Activated CD4-positive, alpha-beta T cell treated with anti-CD3 and anti-CD28 coated beads for 1 hour (primary cell): Measurements from ENCODE around the gene HOMER1.
"Not testable (repeated sequence)": the region's sequence is repeated elsewhere in the genome, so short reads cannot be mapped to it uniquely, and the experiment has no call there.

ENCODE experiments used
- DNase-seq: peaks from one replicate; pipeline ENCODE4 v3.0.0-alpha.2; 2020

Gene HOMER1

GRCh38 chr5:79413112-79413511 lies 100.8 kb downstream of the HOMER1 start:
- no peak for DNase-seq

DNA sequence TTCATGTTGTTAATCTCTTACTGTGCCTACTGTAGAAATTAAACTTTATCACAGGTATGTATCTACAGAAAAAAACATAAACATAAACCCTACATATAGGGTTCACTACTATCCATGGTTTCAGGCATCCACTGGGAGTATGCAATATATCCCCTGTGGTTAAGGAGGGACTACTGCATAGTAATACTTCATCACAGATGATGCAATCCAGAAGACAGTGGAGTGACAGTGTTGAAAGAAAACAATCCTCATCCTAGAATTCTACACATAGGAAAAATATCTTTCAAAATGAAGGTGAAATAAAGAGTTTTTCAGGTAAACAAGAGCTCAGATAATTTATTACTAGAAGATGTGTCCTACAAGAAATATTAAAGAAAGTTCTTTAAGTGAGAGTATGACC lies 105.9 kb downstream of the HOMER1 start:
- no peak for DNase-seq

GRCh38 chr5:79407591-79407990 lies 106.3 kb downstream of the HOMER1 start:
- DNase-seq = no peak

DNA sequence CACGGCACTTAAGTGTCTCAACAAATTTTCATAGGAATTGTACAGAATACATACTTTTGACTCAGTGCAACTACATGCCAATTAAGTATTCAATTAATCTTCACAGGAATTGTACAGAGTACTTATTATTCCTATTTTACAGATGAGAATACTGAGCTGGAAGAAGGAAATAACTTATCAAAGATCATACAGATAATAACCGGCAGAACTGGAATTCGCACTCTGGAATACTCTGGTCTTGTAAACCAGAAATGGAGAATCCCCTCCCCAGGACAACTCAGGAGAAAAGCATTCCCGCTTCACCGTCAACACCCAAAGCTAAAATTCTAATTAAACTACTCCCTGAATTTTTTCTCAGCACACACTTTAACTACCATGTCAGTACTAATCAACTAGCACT lies 112.7 kb downstream of the HOMER1 start:
- DNase-seq = no peak

DNA sequence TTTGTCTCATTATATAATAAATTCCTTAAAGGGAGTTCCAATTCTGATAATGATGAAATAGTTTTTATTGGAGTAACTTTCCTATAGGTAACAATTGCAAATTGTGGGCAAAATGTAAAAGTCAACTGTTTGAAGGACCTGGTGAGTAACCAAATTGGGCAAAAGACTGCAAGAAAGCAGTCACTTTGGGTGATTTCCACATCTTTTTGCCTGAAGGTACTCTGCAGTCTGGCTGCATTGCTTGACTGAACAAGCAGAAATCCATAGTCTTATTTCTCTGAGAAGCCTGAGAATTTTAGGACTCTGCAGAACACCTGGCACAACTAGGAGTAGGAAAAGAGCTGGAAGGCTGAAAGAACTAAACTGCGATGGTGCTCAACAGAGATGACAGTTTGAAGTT lies 114.9 kb downstream of the HOMER1 start:
- no peak for DNase-seq

- DNase-seq = no peak
These were observed 116.9 kb downstream of the HOMER1 start for GRCh38 chr5:79397080-79397479.

GRCh38 chr5:79396265-79396664 lies 117.7 kb downstream of the HOMER1 start:
- DNase-seq = no peak

GRCh38 chr5:79395296-79395695 lies 118.6 kb downstream of the HOMER1 start:
- DNase-seq = no peak

GRCh38 chr5:79392776-79393175 lies 121.2 kb downstream of the HOMER1 start:
- DNase-seq = no peak

- DNase-seq = no peak
These were observed 127.3 kb downstream of the HOMER1 start for GRCh38 chr5:79386679-79387078.

DNA sequence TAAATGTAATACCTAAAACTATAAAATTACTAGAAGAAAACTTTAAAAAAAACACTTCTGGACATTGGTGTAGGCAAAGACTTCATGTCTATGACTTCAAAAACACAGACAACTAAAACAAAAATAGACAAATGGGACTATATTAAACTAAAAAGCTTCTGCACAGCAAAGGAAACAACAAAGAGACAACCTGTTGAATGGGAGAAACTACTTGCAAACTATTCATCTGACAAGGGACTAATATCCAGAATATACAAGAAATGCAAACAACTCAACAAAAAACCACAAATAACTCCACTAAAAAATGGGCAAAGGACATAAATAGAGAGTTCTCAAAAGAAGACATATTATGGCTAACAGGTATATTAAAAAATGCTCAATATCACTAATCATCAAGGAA lies 128.8 kb downstream of the HOMER1 start:
- not testable (repeated sequence) for DNase-seq

- no peak for DNase-seq
These were observed 135.3 kb downstream of the HOMER1 start for GRCh38 chr5:79378510-79379186.

- DNase-seq = no peak
These were observed 156.5 kb downstream of the HOMER1 start for GRCh38 chr5:79357398-79357797.

DNA sequence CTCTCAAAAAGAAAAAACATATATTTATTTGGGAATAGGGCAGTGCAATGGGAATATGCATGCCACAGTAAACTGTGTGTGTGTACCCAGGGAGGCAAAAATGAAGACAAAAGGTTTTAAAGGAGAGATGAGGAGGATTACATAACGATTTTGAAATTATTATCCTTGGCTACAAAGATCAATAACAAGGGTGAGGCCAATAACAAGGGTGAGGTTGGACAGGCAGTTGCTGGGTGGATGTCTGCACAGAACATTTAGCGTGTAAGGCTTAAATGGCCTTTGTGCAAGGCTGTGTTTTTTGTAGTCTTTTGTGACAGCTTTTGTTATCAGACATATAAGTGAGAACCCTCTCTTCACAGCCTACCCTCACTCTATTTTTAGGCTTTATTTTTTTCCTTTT lies 164.1 kb downstream of the HOMER1 start:
- no peak for DNase-seq

DNA sequence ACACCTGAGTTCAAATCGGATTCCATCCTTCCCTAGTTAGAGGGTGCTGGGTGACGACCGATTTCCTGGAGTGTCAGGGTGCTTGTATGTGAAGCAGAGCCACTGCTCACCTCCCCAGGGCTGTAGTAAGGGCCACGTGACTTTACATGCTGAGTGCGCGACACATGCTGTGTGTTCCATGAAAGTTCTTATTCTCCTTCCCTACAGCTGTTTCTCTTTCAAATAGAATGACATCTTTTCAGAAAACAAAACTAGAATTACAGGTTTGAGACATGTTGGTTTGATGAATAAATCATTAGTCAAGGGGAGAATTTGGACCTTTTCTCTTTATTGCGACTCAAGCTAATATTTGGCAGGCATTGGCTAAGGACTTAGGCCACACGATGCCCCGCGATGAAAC lies 164.9 kb downstream of the HOMER1 start:
- no peak for DNase-seq

GRCh38 chr5:79346420-79346824 lies 167.5 kb downstream of the HOMER1 start:
- DNase-seq = no peak

- DNase-seq = no peak
These were observed 179.9 kb downstream of the HOMER1 start for GRCh38 chr5:79333852-79334557.

DNA sequence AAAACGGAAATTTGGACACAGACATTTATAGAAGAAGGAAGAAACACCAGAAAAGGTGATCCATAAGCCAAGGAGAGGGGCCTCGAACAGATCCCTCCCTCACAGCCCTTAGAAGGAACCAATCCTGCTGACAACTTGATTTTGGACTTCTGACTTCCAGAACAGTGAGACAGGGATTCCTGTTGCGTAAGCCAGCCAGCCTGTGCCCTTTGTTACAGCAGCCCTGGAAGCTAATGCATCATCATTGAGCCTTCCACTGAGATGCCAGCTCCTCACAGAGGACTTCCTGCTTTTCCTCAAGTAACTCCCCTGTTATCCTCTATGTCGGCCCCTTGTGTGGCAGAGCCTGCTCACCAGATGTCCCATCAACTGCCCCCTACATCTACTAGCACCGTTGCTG lies 183.9 kb downstream of the HOMER1 start:
- DNase-seq = no peak

DNA sequence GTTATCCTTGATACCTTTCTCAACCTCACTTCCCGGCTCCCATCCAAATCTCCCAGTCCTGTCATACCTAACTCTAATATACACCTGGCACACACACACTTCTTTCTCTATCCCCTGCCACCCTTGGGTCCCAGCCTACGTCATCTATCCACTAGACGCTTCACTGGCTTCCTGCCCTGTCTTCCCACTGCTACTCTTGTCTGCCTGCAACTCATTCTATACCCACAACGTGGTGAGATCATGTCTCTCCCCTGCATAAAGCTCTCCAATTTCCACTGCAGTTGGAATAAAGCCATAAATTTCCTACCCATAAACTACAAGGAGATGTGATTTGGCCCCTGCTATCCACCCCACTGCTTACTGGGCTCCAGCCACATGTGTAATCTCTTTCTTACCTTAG lies 184.5 kb downstream of the HOMER1 start:
- DNase-seq = no peak
